K562 (cell line): ENCODE results near the gene LYPLA2. TPM values are rescaled to one million over a fixed set of nuclear protein-coding genes. Genes with fewer than 3 reads are reported as not detected.
A peak's percentile ranks its signal among the peaks of the same experiment; 100 is the strongest.

Source experiments
- MGA ChIP-seq: fragments of 450-650 bp; IDR thresholded peaks from 2 replicates; pipeline ENCODE4 v1.6.1; 2016; ENCODE audit warnings: mild to moderate bottlenecking, moderate library complexity
- NR4A1 ChIP-seq, 2 experiments: fragments of 250-450 bp in 1 of 2; fragments of 450-650 bp in 1 of 2; sonication (Bioruptor Pico) in 1 of 2; IDR thresholded peaks; 2 replicates each; pipeline versions ENCODE4 v1.4.0 to v1.6.1; 2016 to 2020; ENCODE audit warnings: mild to moderate bottlenecking in 2 of 2, missing compliant biosample characterization in 1 of 2, missing genetic modification characterization in 1 of 2, moderate library complexity in 1 of 2
- SIN3A ChIP-seq, 2 experiments: fragments of 150-350 bp in 1 of 2; IDR thresholded peaks; 2 replicates each; pipeline ENCODE4 v1.6.1; 2011 to 2016; ENCODE audit warnings: borderline replicate concordance in 2 of 2, low read depth in 2 of 2, low read length in 2 of 2, mild to moderate bottlenecking in 2 of 2, moderate library complexity in 2 of 2; ENCODE audit not compliant: control insufficient read depth in 1 of 2
- ZBTB2 ChIP-seq: fragments of 450-650 bp; IDR thresholded peaks from 2 replicates; pipeline ENCODE4 v1.6.1; 2016; ENCODE audit warnings: antibody characterized with exemption
- polyA plus RNA-seq, 8 experiments: library from polyadenylated mRNA; depleted of rRNA in 4 of 8; stranded (reverse) in 5 of 8; unstranded in 3 of 8; fragments of >200 nt; fragmentation: Nextera tagmentation in 2 of 8; fragmentation: Illumina TruSeq in 1 of 8; extraction: Ambion mirVana in 2 of 8; extraction: Trizol in 1 of 8; gene quantifications; 2 replicates each; pipeline versions ENCODE4 v1.2.1 to v1.2.3, GENCODE V29; 2011 to 2014; ENCODE audit warnings: inconsistent platforms in 1 of 8, missing spikeins in 1 of 8
- total RNA-seq, 7 experiments: library from RNA; depleted of rRNA in 6 of 7; stranded (reverse); fragments of >200 nt in 6 of 7; fragmentation: Illumina TruSeq in 2 of 7; extraction: Trizol in 2 of 7; gene quantifications; 2 replicates each; pipeline versions ENCODE4 v1.2.1 to v1.2.3, GENCODE V29; 2011 to 2021; ENCODE audit warnings: low replicate concordance in 1 of 7
- TF ChIP-seq, protein P1 (sequence below): sonication (generic); formaldehyde crosslinking; IDR thresholded peaks from 2 replicates; pipeline ENCODE4 v1.9.0; 2022; ENCODE audit warnings: mild to moderate bottlenecking, missing genetic modification reagents

Gene LYPLA2
- total and polyA plus RNA-seq, 9 of the 15 experiments (the other 6 are each of a cell fraction or from before 2014, with no cell fraction given) = 3.9 to 128 (median 60.1) TPM

DNA sequence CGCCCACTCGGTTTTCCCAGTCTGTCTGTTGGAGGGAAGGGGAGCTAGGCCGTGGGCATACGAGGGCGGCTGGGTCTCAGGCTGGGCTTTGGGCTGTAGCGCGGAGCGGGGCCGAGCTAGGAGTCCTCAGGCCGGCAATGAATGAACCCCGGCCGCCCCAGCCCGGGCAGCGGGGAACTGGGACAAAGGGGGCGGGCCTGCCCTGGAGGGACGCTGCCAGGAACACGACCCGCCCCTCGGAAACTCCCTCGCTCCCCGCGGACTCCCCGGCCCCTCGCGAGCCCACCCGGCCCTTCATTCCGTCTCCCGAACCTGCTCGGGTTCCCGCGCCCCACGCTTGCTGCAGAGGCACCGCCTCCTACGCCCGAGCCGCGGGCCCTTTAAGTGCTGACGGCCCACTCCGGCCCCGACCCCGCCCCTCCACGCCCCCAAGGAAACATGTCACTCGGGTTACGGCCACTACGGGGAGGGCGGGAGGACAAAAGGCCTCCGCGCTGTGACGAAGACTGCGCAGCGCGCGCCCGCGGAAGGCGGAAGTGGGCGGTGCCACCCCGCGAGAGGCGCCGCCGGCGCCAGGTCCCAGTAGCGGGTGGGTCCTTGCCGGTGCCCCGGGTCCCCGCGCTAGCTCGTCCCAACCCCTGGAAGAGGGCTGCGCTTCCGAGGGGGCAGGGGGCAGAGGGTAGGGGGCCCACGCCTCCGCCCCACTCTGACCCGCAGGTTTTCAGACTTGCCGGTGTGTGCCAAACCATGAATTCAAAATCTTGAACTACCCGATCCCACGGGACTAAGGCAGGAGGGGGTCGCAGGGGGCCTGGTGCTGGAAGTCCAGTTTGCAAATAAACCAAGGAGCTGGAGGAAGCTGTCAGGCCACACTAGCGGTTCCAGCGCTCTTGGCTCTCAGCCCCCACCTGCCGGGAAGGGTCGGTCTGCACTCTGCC is 9.7 kb downstream of the LYPLA2 start, which contains the start of gene GALE (continued):
- TF ChIP-seq MGA (no peak), NR4A1 (CRISPR knock-in tag; IDR thresholded peaks at IDR 0.05) (no peak), NR4A1 (tag; IDR thresholded peaks at IDR 0.05) (no peak), SIN3A (IDR thresholded peaks at IDR 0.05; ENCODE audit: borderline replicate concordance in 2 of 2, control insufficient read depth in 1 of 2, low read depth in 2 of 2, low read length in 2 of 2) (peak; percentile 71 to 88), ZBTB2 (peak; percentile 53; the same call in 1 of the 2 replicates)
- TF ChIP-seq, protein P1, sequence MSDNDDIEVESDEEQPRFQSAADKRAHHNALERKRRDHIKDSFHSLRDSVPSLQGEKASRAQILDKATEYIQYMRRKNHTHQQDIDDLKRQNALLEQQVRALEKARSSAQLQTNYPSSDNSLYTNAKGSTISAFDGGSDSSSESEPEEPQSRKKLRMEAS (CRISPR knock-in tag) = no peak; the same call in 1 of the 2 replicates
